IPS-18c (cell line): ENCODE measurements around the gene CALR.
"Not testable (repeated sequence)": the region's sequence is repeated elsewhere in the genome, so short reads cannot be mapped to it uniquely, and the experiment has no call there.

Experiments
- H3K4me3 ChIP-seq: 2 replicates; pipeline ENCODE4 v1.7.0; 2013; ENCODE audit warnings: low read depth, mild to moderate bottlenecking, low read length, moderate library complexity; ENCODE audit not compliant: insufficient read depth
- H3K9me3 ChIP-seq: one replicate; pipeline ENCODE4 v1.6.1; 2013; ENCODE audit warnings: mild to moderate bottlenecking, low read length, moderate library complexity; ENCODE audit not compliant: control insufficient read depth, insufficient read depth

Gene CALR

GRCh38 chr19:12946731-12947496 is 8.5 kb downstream of the CALR start:
- Histone ChIP-seq H3K9me3 (no peaks in the 10 kb centered on the region), H3K4me3 (peak overlapping the region; percentile 96)

GRCh38 chr19:12947702-12948611 is 9.5 kb downstream of the CALR start:
- no peak overlapping the region for H3K4me3 ChIP-seq
- H3K9me3 ChIP-seq, result no peaks in the 10 kb centered on the region

GRCh38 chr19:12948612-12949362 is 10.4 kb downstream of the CALR start:
- H3K4me3 ChIP-seq, result no peak overlapping the region
- H3K9me3 ChIP-seq, result no peaks in the 10 kb centered on the region

- H3K4me3 ChIP-seq, result no peak overlapping the region
- no peaks in the 10 kb centered on the region for H3K9me3 ChIP-seq
Observed at GRCh38 chr19:12949363-12950283, 11.2 kb downstream of the CALR start.

GRCh38 chr19:12952050-12952449 is 13.6 kb downstream of the CALR start:
- H3K4me3 ChIP-seq, H3K9me3 ChIP-seq: not testable (repeated sequence)

GRCh38 chr19:12952488-12953137 is 14.2 kb downstream of the CALR start:
- Histone ChIP-seq H3K4me3 (no peak overlapping the region), H3K9me3 (no peaks in the 10 kb centered on the region)

GRCh38 chr19:12953138-12953798 is 14.9 kb downstream of the CALR start:
- H3K4me3 ChIP-seq, result no peak overlapping the region

GRCh38 chr19:12953799-12954611 is 15.6 kb downstream of the CALR start:
- Histone ChIP-seq H3K4me3 (no peak overlapping the region), H3K9me3 (peaks cover 2% of the 10 kb centered on the region)

More at GRCh38 chr19:12953138-12953798, 14.9 kb downstream of the CALR start:
- no peaks in the 10 kb centered on the region for H3K9me3 ChIP-seq

GRCh38 chr19:12954612-12954962 is 16.2 kb downstream of the CALR start:
- Histone ChIP-seq H3K9me3 (peaks cover 2% of the 10 kb centered on the region), H3K4me3 (no peak overlapping the region)

- not testable (repeated sequence) for H3K9me3 ChIP-seq
- H3K4me3 ChIP-seq, result peak overlapping the region; percentile 98; the same call in 1 of the 2 replicates
Observed at GRCh38 chr19:12955575-12955974, 17.2 kb downstream of the CALR start.

- Histone ChIP-seq H3K9me3 (peaks cover 2% of the 10 kb centered on the region), H3K4me3 (peak overlapping the region; percentile 98)
Observed at GRCh38 chr19:12955996-12956395, 17.6 kb downstream of the CALR start.

GRCh38 chr19:12956446-12957388 is 18.3 kb downstream of the CALR start, which contains the start of gene GADD45GIP1:
GADD45GIP1 (minus strand) TSS chr19:12957223; CDS start chr19:12957212, 11 bp downstream.
- peaks cover 4% of the 10 kb centered on the region for H3K9me3 ChIP-seq
- H3K4me3 ChIP-seq, result peak within 1 kb of the TSS; percentile 98

- H3K4me3 ChIP-seq, result peak overlapping the region; percentile 98; the same call in 1 of the 2 replicates
- H3K9me3 ChIP-seq, result not testable (repeated sequence)
Observed at GRCh38 chr19:12957389-12957952, 19.1 kb downstream of the CALR start.

- H3K9me3 ChIP-seq, result peaks cover 6% of the 10 kb centered on the region
- H3K4me3 ChIP-seq, result no peak overlapping the region
Observed at GRCh38 chr19:12959481-12959880, 21.1 kb downstream of the CALR start.
